ENCODE results near the gene KSR2.

KSR2 gene

DNA sequence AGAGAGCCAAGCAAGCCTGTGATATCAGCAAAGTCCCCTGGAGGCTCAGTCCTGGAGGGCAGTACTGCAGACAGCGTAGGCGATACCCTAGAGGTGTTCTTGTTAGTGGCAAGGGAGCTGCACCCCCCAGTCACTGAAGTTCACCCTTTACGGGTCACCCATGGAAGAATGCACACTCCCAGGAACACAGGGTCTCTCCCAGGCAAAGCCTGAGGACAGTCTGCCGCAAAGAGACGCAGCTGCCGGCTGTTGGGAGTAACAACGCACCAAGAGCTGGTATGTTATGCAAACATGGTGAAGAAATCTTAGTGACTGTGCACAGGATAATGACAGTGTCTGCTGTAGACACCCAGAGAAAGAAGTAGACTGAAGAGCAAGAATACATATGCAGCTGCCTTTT lies 563.9 kb downstream of the KSR2 start:
- TF ChIP-seq, protein P1, sequence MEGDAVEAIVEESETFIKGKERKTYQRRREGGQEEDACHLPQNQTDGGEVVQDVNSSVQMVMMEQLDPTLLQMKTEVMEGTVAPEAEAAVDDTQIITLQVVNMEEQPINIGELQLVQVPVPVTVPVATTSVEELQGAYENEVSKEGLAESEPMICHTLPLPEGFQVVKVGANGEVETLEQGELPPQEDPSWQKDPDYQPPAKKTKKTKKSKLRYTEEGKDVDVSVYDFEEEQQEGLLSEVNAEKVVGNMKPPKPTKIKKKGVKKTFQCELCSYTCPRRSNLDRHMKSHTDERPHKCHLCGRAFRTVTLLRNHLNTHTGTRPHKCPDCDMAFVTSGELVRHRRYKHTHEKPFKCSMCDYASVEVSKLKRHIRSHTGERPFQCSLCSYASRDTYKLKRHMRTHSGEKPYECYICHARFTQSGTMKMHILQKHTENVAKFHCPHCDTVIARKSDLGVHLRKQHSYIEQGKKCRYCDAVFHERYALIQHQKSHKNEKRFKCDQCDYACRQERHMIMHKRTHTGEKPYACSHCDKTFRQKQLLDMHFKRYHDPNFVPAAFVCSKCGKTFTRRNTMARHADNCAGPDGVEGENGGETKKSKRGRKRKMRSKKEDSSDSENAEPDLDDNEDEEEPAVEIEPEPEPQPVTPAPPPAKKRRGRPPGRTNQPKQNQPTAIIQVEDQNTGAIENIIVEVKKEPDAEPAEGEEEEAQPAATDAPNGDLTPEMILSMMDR (conservative IDR thresholded peaks at IDR 0.05): no peak
- no peak overlapping the region for H3K27ac ChIP-seq

DNA sequence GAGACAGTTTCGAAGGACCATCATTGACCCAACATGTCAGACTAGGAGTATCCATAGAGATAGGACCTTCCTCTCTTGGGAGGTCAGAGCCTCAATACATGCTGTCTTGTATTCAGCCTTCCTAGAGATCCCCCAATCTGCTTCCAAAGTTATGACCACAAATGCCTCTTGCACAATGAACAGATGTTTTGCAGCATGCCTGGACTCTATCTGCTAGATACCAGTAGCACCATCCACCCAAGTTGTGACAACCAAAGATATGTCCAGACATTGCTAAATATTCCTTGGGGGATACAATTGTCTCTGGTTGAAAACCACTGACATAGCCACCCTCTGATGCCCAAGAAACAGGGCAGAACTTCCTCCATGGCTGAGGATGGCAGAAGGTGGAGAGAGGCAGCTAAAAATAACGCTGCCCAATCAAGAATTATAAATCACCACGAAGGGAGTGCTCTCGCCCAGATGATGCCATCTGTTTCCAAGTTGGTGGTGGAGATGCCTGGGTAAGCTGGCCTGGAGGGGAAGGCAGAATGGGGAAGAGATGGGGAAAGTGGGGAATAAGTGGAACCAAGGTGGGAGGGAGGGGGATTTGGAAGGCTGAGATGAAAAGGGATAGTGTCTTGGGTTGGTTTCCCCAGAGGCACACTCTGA lies 564.5 kb downstream of the KSR2 start:
- TF ChIP-seq, protein P1 (conservative IDR thresholded peaks at IDR 0.05): no peak
- no peak overlapping the region for H3K27ac ChIP-seq

DNA sequence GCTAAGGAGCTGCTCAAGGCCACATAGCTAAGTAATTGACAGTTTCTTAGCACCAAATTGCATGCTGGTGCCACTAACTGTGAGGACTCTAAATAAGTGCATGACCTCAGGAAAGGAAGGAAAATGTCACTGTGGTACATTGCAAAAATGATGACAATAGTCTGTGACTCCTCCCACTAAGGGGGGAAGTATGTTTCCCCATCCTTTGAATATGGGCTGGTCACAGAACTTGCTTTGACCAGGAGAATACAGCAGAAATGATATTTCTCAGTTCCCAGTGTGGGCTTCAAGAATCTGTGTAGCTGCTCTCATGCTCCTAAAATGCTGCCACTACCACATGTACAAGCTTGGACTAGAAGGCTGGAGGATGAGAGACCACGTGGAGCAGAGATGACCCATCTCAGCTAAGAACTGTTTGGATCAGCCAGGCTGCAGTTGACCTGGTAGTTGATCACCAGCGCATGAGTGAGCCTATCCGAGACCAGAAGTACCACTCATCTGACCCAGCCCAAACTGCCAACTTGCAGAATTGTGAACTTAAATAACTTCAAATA lies 565.1 kb downstream of the KSR2 start:
- TF ChIP-seq, protein P1 (conservative IDR thresholded peaks at IDR 0.05): no peak
- H3K27ac ChIP-seq: no peak overlapping the region

Measured in VCaP (cell line).